GM12878 (cell line): ENCODE results near the gene DCDC2C. TPM values are rescaled to one million over a fixed set of nuclear protein-coding genes. Genes with fewer than 3 reads are reported as not detected.

Experiments used
- ATF3 ChIP-seq: IDR thresholded peaks from 2 replicates; pipeline ENCODE4 v1.6.1; 2011; ENCODE audit warnings: low read depth, mild to moderate bottlenecking, low read length, moderate library complexity, borderline replicate concordance; ENCODE audit errors: extremely low read depth
- CHD1 ChIP-seq: IDR thresholded peaks from 2 replicates; pipeline ENCODE4 v1.6.1; 2012; ENCODE audit warnings: low read depth, low read length, improper control_type of control experiment
- CHD4 ChIP-seq: fragments of 200-600 bp; sonication (generic); IDR thresholded peaks from 2 replicates; pipeline ENCODE4 v1.6.1; 2016; ENCODE audit warnings: mild to moderate bottlenecking
- CUX1 ChIP-seq: IDR thresholded peaks from 2 replicates; pipeline ENCODE4 v1.6.1; 2012; ENCODE audit warnings: improper control_type of control experiment, low read depth, low read length; ENCODE audit not compliant: insufficient replicate concordance
- E4F1 ChIP-seq: fragments of 450-650 bp; IDR thresholded peaks from 2 replicates; pipeline ENCODE4 v1.6.1; 2018; ENCODE audit warnings: borderline replicate concordance, mild to moderate bottlenecking; ENCODE audit not compliant: partially characterized antibody
- MTA2 ChIP-seq: fragments of 450-650 bp; IDR thresholded peaks from 2 replicates; pipeline ENCODE4 v1.6.1; 2016; ENCODE audit warnings: low read depth, mild to moderate bottlenecking, moderate library complexity
- TCF7 ChIP-seq: IDR thresholded peaks from 2 replicates; pipeline ENCODE4 v1.6.1; 2014; ENCODE audit warnings: antibody characterized with exemption, borderline replicate concordance
- USF1 ChIP-seq: IDR thresholded peaks from 2 replicates; pipeline ENCODE4 v1.6.1; 2011; ENCODE audit warnings: borderline replicate concordance, low read depth, mild to moderate bottlenecking, moderate library complexity, mixed read lengths, low read length; ENCODE audit not compliant: insufficient read depth; ENCODE audit errors: extremely low read length
- polyA plus RNA-seq, 11 experiments: library from polyadenylated mRNA; depleted of rRNA in 4 of 11; unstranded in 6 of 11; stranded (reverse) in 5 of 11; fragments of >200 nt; fragmentation: Nextera tagmentation in 4 of 11; fragmentation: Illumina TruSeq in 1 of 11; extraction: Ambion mirVana in 4 of 11; extraction: Trizol in 1 of 11; gene quantifications; 1 replicate in 1 of 11; 2 replicates in 10 of 11; pipeline versions ENCODE4 v1.2.1 to v1.2.3, GENCODE V29; 2011 to 2016; ENCODE audit warnings: inconsistent platforms in 2 of 11, missing spikeins in 2 of 11, low read depth in 1 of 11
- total RNA-seq, 4 experiments: library from RNA; depleted of rRNA in 3 of 4; stranded (reverse); fragments of >200 nt in 3 of 4; fragmentation: Illumina TruSeq in 1 of 4; extraction: Trizol in 1 of 4; gene quantifications; 2 replicates each; pipeline versions ENCODE4 v1.2.1 to v1.2.3, GENCODE V29; 2013 to 2021

DCDC2C gene
- total and polyA plus RNA-seq, 10 of the 15 experiments (the other 5 are each of a cell fraction or from before 2014, with no cell fraction given), result not detected

GRCh38 chr2:3729786-3730185 lies 26.4 kb downstream of the DCDC2C start (continued):
- TF ChIP-seq CUX1, result no peak
- no peak for TF ChIP-seq E4F1
- no peak for TF ChIP-seq TCF7
- TF ChIP-seq ATF3, result no peak
- no peak for TF ChIP-seq USF1
- TF ChIP-seq CHD1, result no peak
- no peak for TF ChIP-seq MTA2
- TF ChIP-seq CHD4, result no peak
- TF ChIP-seq, all 136 proteins: peak for 0
